ENCODE results near the gene JUNB.

The JUNB gene

GRCh38 chr19:12782424-12783290, 8.6 kb upstream of the JUNB start:
- peak; percentile 31 for TF ChIP-seq CTCF (IDR thresholded peaks at IDR 0.05; ENCODE audit: insufficient read depth, low read length, missing control alignments)
- ChIA-PET POLR2A (interaction anchor here (0.6 to 3.8 kb wide), 4 partner anchors 8 to 24 kb away, joined by 3 to 96 read pairs (median 3); partner anchors contain the start of genes JUNB and RNASEH2A), CTCF (interaction anchor here (0.8 to 2.0 kb wide), 8 partner anchors 9 to 25 kb away, joined by 3 to 16 read pairs (median 4); partner anchors contain the start of genes JUNB, PRDX2 and THSD8)
- DNase-seq (ENCODE audit: low read depth, low spot score): no peak
- peak overlapping the region; percentile 55 for H3K4me3 ChIP-seq (ENCODE audit: low read depth, low read length)

- CTCF ChIA-PET: interaction anchor here (0.8 to 2.0 kb wide), 6 partner anchors 8 to 26 kb away, joined by 3 to 16 read pairs (median 6); partner anchors contain the start of gene JUNB
- peak overlapping the region; percentile 55 for H3K4me3 ChIP-seq (ENCODE audit: low read depth, low read length)
- TF ChIP-seq CTCF (IDR thresholded peaks at IDR 0.05; ENCODE audit: insufficient read depth, low read length, missing control alignments): no peak
- no peak for DNase-seq (ENCODE audit: low read depth, low spot score)
- POLR2A ChIA-PET: interaction anchor here (1.2 to 3.8 kb wide), 2 partner anchors 7 to 9 kb away, joined by 3 to 96 read pairs; partner anchors contain the start of gene JUNB
Observed at GRCh38 chr19:12783291-12783848, 7.9 kb upstream of the JUNB start.

GRCh38 chr19:12783849-12784393, 7.4 kb upstream of the JUNB start:
- ChIA-PET CTCF (interaction anchor here (1.0 to 2.0 kb wide), 4 partner anchors 10 to 19 kb away, joined by 3 to 16 read pairs (median 8); no protein-coding TSS in a partner anchor), POLR2A (interaction anchor here (0.6 to 3.8 kb wide), 2 partner anchors 9 to 1186 kb away, joined by 3 to 96 read pairs; partner anchors contain the start of gene JUNB)
- H3K4me3 ChIP-seq (ENCODE audit: low read depth, low read length): no peak overlapping the region
- no peak for TF ChIP-seq CTCF (IDR thresholded peaks at IDR 0.05; ENCODE audit: insufficient read depth, low read length, missing control alignments)
- DNase-seq (ENCODE audit: low read depth, low spot score): no peak

GRCh38 chr19:12784394-12784870, 6.9 kb upstream of the JUNB start:
- POLR2A ChIA-PET: interaction anchor here (0.6 to 3.8 kb wide), 2 partner anchors 8 to 1186 kb away, joined by 3 to 96 read pairs; partner anchors contain the start of gene JUNB
- H3K4me3 ChIP-seq (ENCODE audit: low read depth, low read length): no peak overlapping the region
- no peak for DNase-seq (ENCODE audit: low read depth, low spot score)
- CTCF ChIA-PET: no interaction called here
- no peak for TF ChIP-seq CTCF (IDR thresholded peaks at IDR 0.05; ENCODE audit: insufficient read depth, low read length, missing control alignments)

- CTCF ChIA-PET: interaction anchor here (2.4 to 4.7 kb wide), 2 partner anchors 7 to 12 kb away, joined by 12 to 58 read pairs; no protein-coding TSS in a partner anchor
- no peak for TF ChIP-seq CTCF (IDR thresholded peaks at IDR 0.05; ENCODE audit: insufficient read depth, low read length, missing control alignments)
- POLR2A ChIA-PET: no interaction called here
- DNase-seq (ENCODE audit: low read depth, low spot score): no peak
- no peak overlapping the region for H3K4me3 ChIP-seq (ENCODE audit: low read depth, low read length)
Observed at GRCh38 chr19:12784871-12785430, 6.3 kb upstream of the JUNB start.

All from AG04449 (cell line).